Upper lobe of right lung (tissue), 1 donor: Measurements from ENCODE around the gene ZNF622. TPM values are rescaled to one million over a fixed set of nuclear protein-coding genes. Genes with fewer than 3 reads are reported as not detected.

Experiments used
- ATAC-seq: fragments of 200-7000 bp; cut with Tn5 transposase; one replicate; pipeline ENCODE4 v1.9.1; 2020; ENCODE audit warnings: mild to moderate bottlenecking, moderate library complexity
- DNase-seq: peaks from one replicate; pipeline ENCODE4 v3.0.0-alpha.2; 2020
- H3K27ac ChIP-seq: fragments of 200-600 bp; one replicate; pipeline ENCODE4 v1.8.0; 2022
- H3K27me3 ChIP-seq: fragments of 200-600 bp; one replicate; pipeline ENCODE4 v1.8.0; 2022; ENCODE audit warnings: mild to moderate bottlenecking
- H3K36me3 ChIP-seq: fragments of 200-600 bp; one replicate; pipeline ENCODE4 v1.8.0; 2022
- H3K4me1 ChIP-seq: fragments of 200-600 bp; one replicate; pipeline ENCODE4 v1.8.0; 2022
- H3K4me3 ChIP-seq: fragments of 200-600 bp; one replicate; pipeline ENCODE4 v1.8.0; 2022; ENCODE audit warnings: mild to moderate bottlenecking
- H3K9me3 ChIP-seq: fragments of 200-600 bp; one replicate; pipeline ENCODE4 v1.8.0; 2022
- CTCF ChIP-seq: fragments of 200-600 bp; IDR thresholded peaks from one replicate; pipeline ENCODE4 v1.8.0; 2022; ENCODE audit warnings: antibody characterized with exemption
- intact Hi-C: fragments of 100-400 bp; cut with DNase I; formaldehyde crosslinking; loops from one replicate; pipeline ENCODE4 v1.11.0; 2022
- total RNA-seq: library from RNA; stranded (reverse); fragmentation: NEBNext Ultra II Directional; extraction: Animal tissue kit (Norgen Biotek cat#: 25700); gene quantifications from one replicate; pipeline ENCODE4 v1.2.1, GENCODE V29; 2021
- donor health status: DM: no; HTN: yes; CAD: no; lungs with severe emphysema.

Gene ZNF622
- total RNA-seq, 1 donor from 2014 or later, result 28.0 TPM

GRCh38 chr5:16427587-16427986 is 38.0 kb downstream of the ZNF622 start:
- DNase-seq (no peak), ATAC-seq (no peak)
- no peaks in the 10 kb centered on the region for H3K27me3 ChIP-seq
- no peaks in the 10 kb centered on the region for H3K36me3 ChIP-seq
- TF ChIP-seq CTCF, result no peak
- no peaks in the 10 kb centered on the region for H3K4me1 ChIP-seq
- no peak overlapping the region for H3K27ac ChIP-seq
- no peaks in the 10 kb centered on the region for H3K9me3 ChIP-seq
- intact Hi-C loops, result no loop called here
- H3K4me3 ChIP-seq, result no peak overlapping the region

GRCh38 chr5:16418471-16418922 is 47.1 kb downstream of the ZNF622 start:
- TF ChIP-seq CTCF, result no peak
- no peaks in the 10 kb centered on the region for H3K9me3 ChIP-seq
- intact Hi-C loops, result no loop called here
- no peak overlapping the region for H3K27ac ChIP-seq
- no peak overlapping the region for H3K4me3 ChIP-seq
- ATAC-seq (no peak), DNase-seq (no peak)
- no peaks in the 10 kb centered on the region for H3K36me3 ChIP-seq
- H3K27me3 ChIP-seq, result no peaks in the 10 kb centered on the region
- no peaks in the 10 kb centered on the region for H3K4me1 ChIP-seq

- no peak overlapping the region for H3K4me3 ChIP-seq
- intact Hi-C loops, result no loop called here
- no peak overlapping the region for H3K27ac ChIP-seq
- H3K4me1 ChIP-seq, result no peaks in the 10 kb centered on the region
- DNase-seq (no peak), ATAC-seq (no peak)
- TF ChIP-seq CTCF, result no peak
- H3K27me3 ChIP-seq, result no peaks in the 10 kb centered on the region
- no peaks in the 10 kb centered on the region for H3K36me3 ChIP-seq
- H3K9me3 ChIP-seq, result no peaks in the 10 kb centered on the region
Observed at GRCh38 chr5:16417398-16418074, 48.1 kb downstream of the ZNF622 start.

- TF ChIP-seq CTCF, result no peak
- Histone ChIP-seq H3K27ac (no peak overlapping the region), H3K27me3 (no peaks in the 10 kb centered on the region), H3K4me1 (no peaks in the 10 kb centered on the region), H3K4me3 (no peak overlapping the region), H3K9me3 (no peaks in the 10 kb centered on the region), H3K36me3 (no peaks in the 10 kb centered on the region)
- intact Hi-C loops, result no loop called here
- no peak for DNase-seq
- peak; percentile 38 for ATAC-seq
Observed at GRCh38 chr5:16414861-16415260, 50.7 kb downstream of the ZNF622 start.

- Histone ChIP-seq H3K4me1 (no peaks in the 10 kb centered on the region), H3K4me3 (no peak overlapping the region), H3K9me3 (no peaks in the 10 kb centered on the region), H3K36me3 (no peaks in the 10 kb centered on the region), H3K27ac (no peak overlapping the region), H3K27me3 (no peaks in the 10 kb centered on the region)
- ATAC-seq (no peak), DNase-seq (no peak)
- intact Hi-C loops, result no loop called here
- TF ChIP-seq CTCF, result no peak
Observed at GRCh38 chr5:16413166-16413860, 52.3 kb downstream of the ZNF622 start.
